ENCODE data around the gene WDR1. TPM values are rescaled to one million over a fixed set of nuclear protein-coding genes. Genes with fewer than 3 reads are reported as not detected.
A peak's percentile ranks its signal among the peaks of the same experiment; 100 is the strongest.

WDR1 gene
- total RNA-seq, 2 experiments from 2014 or later, result 197 to 198 TPM

GRCh38 chr4:10077483-10078335 is 38.9 kb downstream of the WDR1 start:
- Histone ChIP-seq H3K36me3 (ENCODE audit: insufficient read depth, low read length) (peaks cover 95% of the 10 kb centered on the region), H3K9me3 (ENCODE audit: control insufficient read depth in 1 of 2, insufficient read depth in 1 of 2, low read length in 2 of 2) (no peaks in the 10 kb centered on the region), H3K4me1 (ENCODE audit: insufficient read depth, low read length) (no peaks in the 10 kb centered on the region), H3K4me3 (ENCODE audit: low read length) (no peak overlapping the region), H3K27me3 (ENCODE audit: control insufficient read depth in 1 of 2, insufficient read depth in 2 of 2, low read length in 2 of 2) (no peaks in the 10 kb centered on the region), H3K27ac (ENCODE audit: low read depth in 1 of 2, low read length in 2 of 2) (no peak overlapping the region)
- TF ChIP-seq CTCF (IDR thresholded peaks at IDR 0.05), result no peak
- no peak for ATAC-seq (ENCODE audit: poor library complexity)
- H3K4me3 Mint-ChIP-seq, result no peak overlapping the region
- no peaks in the 10 kb centered on the region for H3K27me3 Mint-ChIP-seq
- H3K36me3 Mint-ChIP-seq (ENCODE audit: low read depth), result peaks cover 98% of the 10 kb centered on the region
- POLR2A ChIA-PET, result interaction anchor here (1.0 to 1.3 kb wide), 2 partner anchors 39 to 40 kb away, joined by 3 to 5 read pairs; partner anchors contain the start of gene WDR1
- no peaks in the 10 kb centered on the region for H3K9me3 Mint-ChIP-seq
- H3K4me1 Mint-ChIP-seq (ENCODE audit: low read depth), result no peaks in the 10 kb centered on the region
- peak in 1 of 14 experiments; percentile 31 for DNase-seq
- CTCF ChIA-PET, result no interaction called here
- peak overlapping the region; percentile 27 for H3K27ac Mint-ChIP-seq
- intact Hi-C loops (cut with DNase I, micrococcal nuclease), result loop anchor here in 1 of 2 experiments (10.0 kb wide), 1 partner anchor 177 kb away; no protein-coding TSS in a partner anchor

- no peak for TF ChIP-seq CTCF (IDR thresholded peaks at IDR 0.05)
- no peaks in the 10 kb centered on the region for H3K4me1 Mint-ChIP-seq (ENCODE audit: low read depth)
- DNase-seq, result no peak
- no peaks in the 10 kb centered on the region for H3K9me3 Mint-ChIP-seq
- H3K27ac Mint-ChIP-seq, result no peak overlapping the region
- no peaks in the 10 kb centered on the region for H3K27me3 ChIP-seq (ENCODE audit: control insufficient read depth in 1 of 2, insufficient read depth in 2 of 2, low read length in 2 of 2)
- ChIA-PET CTCF (no interaction called here), POLR2A (interaction anchor here (1.0 kb wide), 1 partner anchor 40 kb away, joined by 3 read pairs; the partner anchor contains the start of gene WDR1)
- no peaks in the 10 kb centered on the region for H3K4me1 ChIP-seq (ENCODE audit: insufficient read depth, low read length)
- no peaks in the 10 kb centered on the region for H3K9me3 ChIP-seq (ENCODE audit: control insufficient read depth in 1 of 2, insufficient read depth in 1 of 2, low read length in 2 of 2)
- no peaks in the 10 kb centered on the region for H3K27me3 Mint-ChIP-seq
- H3K4me3 Mint-ChIP-seq, result no peak overlapping the region
- H3K36me3 ChIP-seq (ENCODE audit: insufficient read depth, low read length), result peaks cover 95% of the 10 kb centered on the region
- no peak overlapping the region for H3K27ac ChIP-seq (ENCODE audit: low read depth in 1 of 2, low read length in 2 of 2)
- no peak for ATAC-seq (ENCODE audit: poor library complexity)
- H3K36me3 Mint-ChIP-seq (ENCODE audit: low read depth), result peaks cover 98% of the 10 kb centered on the region
- intact Hi-C loops (cut with DNase I, micrococcal nuclease), result loop anchor here in 1 of 2 experiments (10.0 kb wide), 1 partner anchor 178 kb away; no protein-coding TSS in a partner anchor
- H3K4me3 ChIP-seq (ENCODE audit: low read length), result no peak overlapping the region
Measured at GRCh38 chr4:10077076-10077475, 39.5 kb downstream of the WDR1 start.

GRCh38 chr4:10075953-10076391 is 40.6 kb downstream of the WDR1 start:
- H3K4me3 ChIP-seq (ENCODE audit: low read length), result no peak overlapping the region
- no peak overlapping the region for H3K4me3 Mint-ChIP-seq
- no peak for DNase-seq
- H3K27me3 ChIP-seq (ENCODE audit: control insufficient read depth in 1 of 2, insufficient read depth in 2 of 2, low read length in 2 of 2), result no peaks in the 10 kb centered on the region
- ChIA-PET POLR2A (no interaction called here), CTCF (no interaction called here)
- no peaks in the 10 kb centered on the region for H3K9me3 ChIP-seq (ENCODE audit: control insufficient read depth in 1 of 2, insufficient read depth in 1 of 2, low read length in 2 of 2)
- H3K27me3 Mint-ChIP-seq, result no peaks in the 10 kb centered on the region
- no peaks in the 10 kb centered on the region for H3K9me3 Mint-ChIP-seq
- peaks cover 98% of the 10 kb centered on the region for H3K36me3 Mint-ChIP-seq (ENCODE audit: low read depth)
- peaks cover 88% of the 10 kb centered on the region for H3K36me3 ChIP-seq (ENCODE audit: insufficient read depth, low read length)
- peak overlapping the region; percentile 69 for H3K27ac Mint-ChIP-seq
- intact Hi-C loops (cut with DNase I, micrococcal nuclease), result loop anchor here in 1 of 2 experiments (10.0 kb wide), 1 partner anchor 179 kb away; no protein-coding TSS in a partner anchor
- no peak overlapping the region for H3K27ac ChIP-seq (ENCODE audit: low read depth in 1 of 2, low read length in 2 of 2)
- no peaks in the 10 kb centered on the region for H3K4me1 ChIP-seq (ENCODE audit: insufficient read depth, low read length)
- ATAC-seq (ENCODE audit: poor library complexity), result no peak
- no peaks in the 10 kb centered on the region for H3K4me1 Mint-ChIP-seq (ENCODE audit: low read depth)
- no peak for TF ChIP-seq CTCF (IDR thresholded peaks at IDR 0.05)

Data from CD4-positive, alpha-beta T cell (primary cell).